Thyroid gland (tissue), 4 donors: ENCODE results near the gene CD38. TPM values are rescaled to one million over a fixed set of nuclear protein-coding genes. Genes with fewer than 3 reads are reported as not detected.

Experiments
- DNase-seq, 2 donors: peaks; one replicate each; pipeline ENCODE4 v3.0.0-alpha.2; 2019
- H3K27ac ChIP-seq, 3 donors: fragments of 200-600 bp; sonication (generic); 1 replicate in 2 of 3; 2 replicates in 1 of 3; pipeline ENCODE4 v1.5.1; 2016 to 2019; ENCODE audit warnings: mild to moderate bottlenecking in 1 of 3, moderate library complexity in 1 of 3
- H3K27me3 ChIP-seq: fragments of 200-600 bp; sonication (generic); one replicate; pipeline ENCODE4 v1.5.1; 2019
- H3K36me3 ChIP-seq, 2 donors: fragments of 200-600 bp; sonication (generic); one replicate each; pipeline ENCODE4 v1.5.1; 2016 to 2019
- H3K4me1 ChIP-seq, 2 donors: fragments of 200-600 bp; sonication (generic); one replicate each; pipeline ENCODE4 v1.5.1; 2017 to 2019
- H3K4me3 ChIP-seq, 3 donors: fragments of 200-600 bp; sonication (generic); replicated peaks in 1 of 3; 1 replicate in 2 of 3; 2 replicates in 1 of 3; pipeline ENCODE4 v1.5.1; 2016; ENCODE audit warnings: mild to moderate bottlenecking in 1 of 3
- H3K9me3 ChIP-seq: fragments of 200-600 bp; sonication (generic); one replicate; pipeline ENCODE4 v1.5.1; 2017
- POLR2A ChIP-seq, 2 donors: fragments of 450-650 bp; IDR thresholded peaks; one replicate each; pipeline ENCODE4 v1.6.1; 2017; ENCODE audit warnings: antibody characterized with exemption in 2 of 2, mild to moderate bottlenecking in 2 of 2, moderate library complexity in 1 of 2
- WGBS, 2 donors: methylation state at CpG; one replicate each; pipeline ENCODE4 v1.1.5; 2017; 5-methylcytosine and 5-hydroxymethylcytosine counted together
- intact Hi-C: fragments of 100-400 bp; cut with DNase I; formaldehyde crosslinking; loops from one replicate; pipeline ENCODE4 v1.15.1; 2023
- total RNA-seq, 4 donors: library from RNA; depleted of rRNA; stranded (reverse); fragments of >200 nt; gene quantifications; one replicate each; pipeline ENCODE4 v1.2.3, GENCODE V29; 2016
- TF ChIP-seq, protein P1 (sequence below), 6 experiments: fragments of 200-600 bp in 3 of 6; fragments of 450-650 bp in 3 of 6; sonication (generic) in 3 of 6; IDR thresholded peaks; one replicate each; pipeline ENCODE4 v1.5.1; 2016 to 2019; ENCODE audit warnings: antibody characterized with exemption in 6 of 6, mild to moderate bottlenecking in 2 of 6, inconsistent platforms in 1 of 6, moderate library complexity in 1 of 6

The CD38 gene
- total RNA-seq, 4 donors from 2014 or later: 3.7 to 13.3 (median 9.5) TPM

- TF ChIP-seq POLR2A (IDR thresholded peaks at IDR 0.05): no peak
- TF ChIP-seq, protein P1, sequence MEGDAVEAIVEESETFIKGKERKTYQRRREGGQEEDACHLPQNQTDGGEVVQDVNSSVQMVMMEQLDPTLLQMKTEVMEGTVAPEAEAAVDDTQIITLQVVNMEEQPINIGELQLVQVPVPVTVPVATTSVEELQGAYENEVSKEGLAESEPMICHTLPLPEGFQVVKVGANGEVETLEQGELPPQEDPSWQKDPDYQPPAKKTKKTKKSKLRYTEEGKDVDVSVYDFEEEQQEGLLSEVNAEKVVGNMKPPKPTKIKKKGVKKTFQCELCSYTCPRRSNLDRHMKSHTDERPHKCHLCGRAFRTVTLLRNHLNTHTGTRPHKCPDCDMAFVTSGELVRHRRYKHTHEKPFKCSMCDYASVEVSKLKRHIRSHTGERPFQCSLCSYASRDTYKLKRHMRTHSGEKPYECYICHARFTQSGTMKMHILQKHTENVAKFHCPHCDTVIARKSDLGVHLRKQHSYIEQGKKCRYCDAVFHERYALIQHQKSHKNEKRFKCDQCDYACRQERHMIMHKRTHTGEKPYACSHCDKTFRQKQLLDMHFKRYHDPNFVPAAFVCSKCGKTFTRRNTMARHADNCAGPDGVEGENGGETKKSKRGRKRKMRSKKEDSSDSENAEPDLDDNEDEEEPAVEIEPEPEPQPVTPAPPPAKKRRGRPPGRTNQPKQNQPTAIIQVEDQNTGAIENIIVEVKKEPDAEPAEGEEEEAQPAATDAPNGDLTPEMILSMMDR (IDR thresholded peaks at IDR 0.05): no peak
- H3K27me3 ChIP-seq: no peaks in the 10 kb centered on the region
- H3K4me3 ChIP-seq: no peak overlapping the region
- intact Hi-C loops: no loop called here
- 66 to 68% methylated on average over 4 of the region's 4 CpGs for WGBS, 2 donors
- H3K27ac ChIP-seq: peak overlapping the region in 1 of 3 donors; percentile 53
- DNase-seq: peak; percentile 17 to 41
- no peaks in the 10 kb centered on the region for H3K4me1 ChIP-seq
- no peaks in the 10 kb centered on the region for H3K36me3 ChIP-seq
- no peaks in the 10 kb centered on the region for H3K9me3 ChIP-seq
Measured at GRCh38 chr4:15753786-15754185, 24.3 kb upstream of the CD38 start.

DNA sequence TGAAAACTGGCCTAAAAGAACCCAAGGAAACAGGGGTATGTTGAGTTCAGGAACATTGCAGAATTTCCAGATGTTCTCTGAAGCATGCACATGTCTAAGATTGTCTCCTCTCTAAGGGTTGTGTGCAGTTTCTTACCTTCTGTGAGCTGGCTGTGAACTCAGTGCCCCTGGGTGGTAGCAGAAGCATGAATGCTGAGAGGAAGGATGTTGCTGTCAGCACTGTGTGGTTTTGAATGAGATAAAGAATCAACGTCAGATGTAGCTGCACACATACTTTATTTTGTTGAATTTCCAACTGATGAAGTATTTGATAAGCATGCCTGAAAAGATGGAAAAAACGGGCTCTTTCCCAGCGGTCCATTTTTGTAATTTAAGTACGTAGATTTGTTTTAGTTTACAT, 23.8 kb upstream of the CD38 start:
- Histone ChIP-seq H3K9me3 (no peaks in the 10 kb centered on the region), H3K27me3 (no peaks in the 10 kb centered on the region), H3K4me1 (no peaks in the 10 kb centered on the region), H3K27ac (peak overlapping the region in 1 of 3 donors; percentile 53), H3K36me3 (no peaks in the 10 kb centered on the region), H3K4me3 (no peak overlapping the region)
- WGBS, 2 donors: 60 to 62% methylated on average over 4 of the region's 4 CpGs
- intact Hi-C loops: no loop called here
- TF ChIP-seq POLR2A (IDR thresholded peaks at IDR 0.05): no peak
- TF ChIP-seq, protein P1 (IDR thresholded peaks at IDR 0.05): no peak
- DNase-seq: no peak

GRCh38 chr4:15755321-15756155, 22.6 kb upstream of the CD38 start:
- Histone ChIP-seq H3K36me3 (no peaks in the 10 kb centered on the region), H3K4me3 (no peak overlapping the region), H3K27ac (no peak overlapping the region), H3K9me3 (no peaks in the 10 kb centered on the region), H3K4me1 (no peaks in the 10 kb centered on the region), H3K27me3 (no peaks in the 10 kb centered on the region)
- no peak for TF ChIP-seq POLR2A (IDR thresholded peaks at IDR 0.05)
- TF ChIP-seq, protein P1 (IDR thresholded peaks at IDR 0.05): no peak
- 88 to 92% methylated on average over 4 of the region's 4 CpGs for WGBS, 2 donors
- DNase-seq: no peak
- intact Hi-C loops: no loop called here

- peak in 1 of 2 donors; percentile 20 for DNase-seq
- WGBS, 2 donors: 35 to 56% methylated on average over 6 of the region's 6 CpGs
- Histone ChIP-seq H3K27ac (no peak overlapping the region), H3K4me3 (no peak overlapping the region), H3K36me3 (no peaks in the 10 kb centered on the region), H3K9me3 (no peaks in the 10 kb centered on the region), H3K27me3 (no peaks in the 10 kb centered on the region), H3K4me1 (no peaks in the 10 kb centered on the region)
- intact Hi-C loops: no loop called here
- TF ChIP-seq, protein P1 (IDR thresholded peaks at IDR 0.05): peak in 2 of 6 experiments; percentile 23 to 27
- TF ChIP-seq POLR2A (IDR thresholded peaks at IDR 0.05): no peak
Measured at GRCh38 chr4:15756361-15756861, 21.7 kb upstream of the CD38 start.

DNA sequence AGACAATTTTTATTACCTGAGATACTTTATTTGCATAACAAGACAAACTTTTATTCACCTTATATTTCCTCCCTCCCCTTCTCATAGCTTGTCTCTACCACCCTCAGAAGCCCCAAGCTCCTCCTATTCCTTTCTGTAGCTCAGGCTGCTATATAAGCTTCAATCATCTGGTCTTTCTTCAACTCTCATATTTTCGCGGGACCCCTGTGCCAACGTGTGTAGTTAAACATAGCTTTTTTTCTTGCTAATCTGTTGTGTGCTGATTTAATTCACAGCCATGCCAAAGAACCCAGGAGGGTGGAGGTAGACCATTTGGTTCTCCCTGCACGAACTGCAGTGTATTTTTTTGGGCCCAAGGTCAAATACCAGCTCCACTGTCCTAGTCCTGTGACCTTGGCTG, 21.1 kb upstream of the CD38 start:
- no peak overlapping the region for H3K4me3 ChIP-seq
- intact Hi-C loops: no loop called here
- no peak for DNase-seq
- H3K36me3 ChIP-seq: no peaks in the 10 kb centered on the region
- TF ChIP-seq, protein P1 (IDR thresholded peaks at IDR 0.05): no peak
- TF ChIP-seq POLR2A (IDR thresholded peaks at IDR 0.05): no peak
- 71 to 79% methylated on average over 4 of the region's 4 CpGs for WGBS, 2 donors
- no peak overlapping the region for H3K27ac ChIP-seq
- no peaks in the 10 kb centered on the region for H3K27me3 ChIP-seq
- H3K9me3 ChIP-seq: no peaks in the 10 kb centered on the region
- no peaks in the 10 kb centered on the region for H3K4me1 ChIP-seq
